ENCODE results near the gene GMIP. TPM values are rescaled to one million over a fixed set of nuclear protein-coding genes. Genes with fewer than 3 reads are reported as not detected.

Gene GMIP
- total and polyA plus RNA-seq, 2 of the 4 experiments (the other 2 are of a cell fraction): 4.1 to 11.0 TPM

DNA sequence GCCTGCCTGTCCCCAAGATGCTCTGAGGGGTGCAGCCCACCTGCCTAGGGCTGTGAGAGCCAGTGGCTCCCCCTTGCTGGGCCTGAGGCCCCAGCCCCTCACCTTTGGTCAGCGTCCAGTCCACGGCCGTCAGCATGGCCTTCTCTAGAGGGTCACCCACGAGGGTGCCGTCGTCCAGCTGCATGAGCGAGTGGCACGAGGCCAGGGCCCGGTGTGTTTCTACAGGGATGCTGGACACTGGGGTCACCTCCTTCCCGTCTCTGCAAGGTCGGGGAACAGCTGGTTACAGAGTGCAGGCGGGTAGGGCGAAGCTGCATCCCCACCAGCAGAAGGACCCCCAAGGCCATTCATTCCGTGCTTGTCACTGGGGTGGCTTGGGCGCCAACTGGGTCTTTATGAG lies 11.0 kb upstream of the GMIP start:
- Histone ChIP-seq H3K36me3 (ENCODE audit: control insufficient read depth, insufficient read depth, low read length) (peaks cover 85% of the 10 kb centered on the region), H2BK120ac (ENCODE audit: low read depth, low read length) (no peak overlapping the region), H3K4me3 (ENCODE audit: insufficient read depth, low read depth, low read length) (no peak overlapping the region), H4K5ac (ENCODE audit: low read depth, low read length) (no peak overlapping the region), H2BK15ac (ENCODE audit: low read depth, low read length) (no peak overlapping the region), H2AFZ (replicated peaks; ENCODE audit: low read length, poor library complexity) (peak overlapping the region; percentile 21), H3K4ac (ENCODE audit: low read depth, low read length) (no peak overlapping the region), H4K20me1 (ENCODE audit: insufficient read depth, low read length) (peaks cover 8% of the 10 kb centered on the region), H4K91ac (ENCODE audit: insufficient read depth, low read depth, low read length) (no peak overlapping the region), H3K9me3 (ENCODE audit: control insufficient read depth, insufficient read depth, low read length) (no peaks in the 10 kb centered on the region), H3K23ac (ENCODE audit: low read depth, low read length) (no peak overlapping the region), H3K4me1 (ENCODE audit: control insufficient read depth, insufficient read depth, low read length) (no peaks in the 10 kb centered on the region; the same call in 1 of the 2 replicates), H2BK20ac (ENCODE audit: low read depth, low read length) (no peak overlapping the region), H3K9me1 (ENCODE audit: insufficient read depth, low read length) (peaks cover 3% of the 10 kb centered on the region), H4K8ac (ENCODE audit: low read depth in 2 of 2, low read length in 2 of 2) (no peak overlapping the region), H3K79me1 (ENCODE audit: low read depth in 1 of 2, low read length in 2 of 2) (peaks cover under 1 to 11% of the 10 kb centered on the region in 2 experiments), H3K4me2 (ENCODE audit: low read depth, low read length) (no peak overlapping the region), H3K14ac (replicated peaks; ENCODE audit: low read depth, low read length) (no peak overlapping the region), H3K27ac (ENCODE audit: insufficient read depth, low read length) (no peak overlapping the region), H3K27me3 (ENCODE audit: control insufficient read depth, insufficient read depth, low read length) (no peaks in the 10 kb centered on the region), H3K18ac (ENCODE audit: low read depth, low read length) (no peak overlapping the region), H2AK9ac (replicated peaks; ENCODE audit: low read depth, low read length, poor library complexity) (no peak overlapping the region), H2BK5ac (ENCODE audit: low read depth, low read length, poor library complexity, severe bottlenecking) (no peak overlapping the region), H3K9ac (ENCODE audit: low read depth, low read length) (no peak overlapping the region), H2AK5ac (ENCODE audit: low read depth, low read length) (no peak overlapping the region), H3K56ac (ENCODE audit: extremely low read depth, insufficient read depth, low read length) (no peak overlapping the region)
- no peak for ATAC-seq (ENCODE audit: low read depth)
- dilution Hi-C loops (cut with HindIII; ENCODE audit: low sequenced_read_pairs, unreplicated experiment): no loop called here
- no peak for DNase-seq
- no TSS peak for BruUV-seq (replicated peaks)
- in situ Hi-C loops (cut with MboI; ENCODE audit: low sequenced_read_pairs): no loop called here
- ChIA-PET POLR2A (ENCODE audit: unreplicated experiment) (no interaction called here), CTCF (no interaction called here)
- TF ChIP-seq BHLHE40 (IDR thresholded peaks at IDR 0.05; ENCODE audit: low read depth, low read length) (no peak), SMC3 (IDR thresholded peaks at IDR 0.05; ENCODE audit: low read depth, low read length) (no peak), POLR2A (IDR thresholded peaks at IDR 0.05; ENCODE audit: low read depth, low read length) (no peak), CEBPB (IDR thresholded peaks at IDR 0.05; ENCODE audit: low read depth, low read length) (no peak), FOS (IDR thresholded peaks at IDR 0.05; ENCODE audit: low read depth, low read length) (no peak), RCOR1 (IDR thresholded peaks at IDR 0.05; ENCODE audit: insufficient replicate concordance, low read length) (no peak), MAZ (IDR thresholded peaks at IDR 0.05; ENCODE audit: borderline replicate concordance, low read depth, low read length) (no peak), CHD1 (IDR thresholded peaks at IDR 0.05; ENCODE audit: low read depth, low read length) (no peak), MXI1 (IDR thresholded peaks at IDR 0.05; ENCODE audit: borderline replicate concordance, low read depth, low read length) (no peak), NFE2L2 (IDR thresholded peaks at IDR 0.05; ENCODE audit: low read depth, low read length) (no peak), MAFK (IDR thresholded peaks at IDR 0.05; ENCODE audit: low read depth, low read length) (no peak), RAD21 (IDR thresholded peaks at IDR 0.05; ENCODE audit: low read length) (no peak), RFX5 (IDR thresholded peaks at IDR 0.05; ENCODE audit: low read depth, low read length) (no peak)
- TF ChIP-seq, protein P1, sequence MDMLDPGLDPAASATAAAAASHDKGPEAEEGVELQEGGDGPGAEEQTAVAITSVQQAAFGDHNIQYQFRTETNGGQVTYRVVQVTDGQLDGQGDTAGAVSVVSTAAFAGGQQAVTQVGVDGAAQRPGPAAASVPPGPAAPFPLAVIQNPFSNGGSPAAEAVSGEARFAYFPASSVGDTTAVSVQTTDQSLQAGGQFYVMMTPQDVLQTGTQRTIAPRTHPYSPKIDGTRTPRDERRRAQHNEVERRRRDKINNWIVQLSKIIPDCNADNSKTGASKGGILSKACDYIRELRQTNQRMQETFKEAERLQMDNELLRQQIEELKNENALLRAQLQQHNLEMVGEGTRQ (IDR thresholded peaks at IDR 0.05; ENCODE audit: low read depth, low read length): no peak
- TF ChIP-seq, protein P2, sequence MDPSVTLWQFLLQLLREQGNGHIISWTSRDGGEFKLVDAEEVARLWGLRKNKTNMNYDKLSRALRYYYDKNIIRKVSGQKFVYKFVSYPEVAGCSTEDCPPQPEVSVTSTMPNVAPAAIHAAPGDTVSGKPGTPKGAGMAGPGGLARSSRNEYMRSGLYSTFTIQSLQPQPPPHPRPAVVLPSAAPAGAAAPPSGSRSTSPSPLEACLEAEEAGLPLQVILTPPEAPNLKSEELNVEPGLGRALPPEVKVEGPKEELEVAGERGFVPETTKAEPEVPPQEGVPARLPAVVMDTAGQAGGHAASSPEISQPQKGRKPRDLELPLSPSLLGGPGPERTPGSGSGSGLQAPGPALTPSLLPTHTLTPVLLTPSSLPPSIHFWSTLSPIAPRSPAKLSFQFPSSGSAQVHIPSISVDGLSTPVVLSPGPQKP (IDR thresholded peaks at IDR 0.05; ENCODE audit: borderline replicate concordance, low read depth, low read length): no peak
- TF ChIP-seq, protein P3, sequence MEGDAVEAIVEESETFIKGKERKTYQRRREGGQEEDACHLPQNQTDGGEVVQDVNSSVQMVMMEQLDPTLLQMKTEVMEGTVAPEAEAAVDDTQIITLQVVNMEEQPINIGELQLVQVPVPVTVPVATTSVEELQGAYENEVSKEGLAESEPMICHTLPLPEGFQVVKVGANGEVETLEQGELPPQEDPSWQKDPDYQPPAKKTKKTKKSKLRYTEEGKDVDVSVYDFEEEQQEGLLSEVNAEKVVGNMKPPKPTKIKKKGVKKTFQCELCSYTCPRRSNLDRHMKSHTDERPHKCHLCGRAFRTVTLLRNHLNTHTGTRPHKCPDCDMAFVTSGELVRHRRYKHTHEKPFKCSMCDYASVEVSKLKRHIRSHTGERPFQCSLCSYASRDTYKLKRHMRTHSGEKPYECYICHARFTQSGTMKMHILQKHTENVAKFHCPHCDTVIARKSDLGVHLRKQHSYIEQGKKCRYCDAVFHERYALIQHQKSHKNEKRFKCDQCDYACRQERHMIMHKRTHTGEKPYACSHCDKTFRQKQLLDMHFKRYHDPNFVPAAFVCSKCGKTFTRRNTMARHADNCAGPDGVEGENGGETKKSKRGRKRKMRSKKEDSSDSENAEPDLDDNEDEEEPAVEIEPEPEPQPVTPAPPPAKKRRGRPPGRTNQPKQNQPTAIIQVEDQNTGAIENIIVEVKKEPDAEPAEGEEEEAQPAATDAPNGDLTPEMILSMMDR (conservative IDR thresholded peaks at IDR 0.05; ENCODE audit: low read depth, low read length): no peak
- WGBS, 2 experiments (ENCODE audit: extremely low coverage in 2 of 2, insufficient read length in 1 of 2): 99% methylated on average over 14 of the region's 15 CpGs; no CpG with 5 or more reads in 1 of the 2 experiments
- intact Hi-C loops (cut with micrococcal nuclease): no loop called here
